GM19324 (cell line): ENCODE data around the gene KRT13.

Experiments
- ATAC-seq: cut with Tn5 transposase; IDR thresholded peaks from one replicate; pipeline ENCODE4 v1.9.1; 2021; ENCODE audit warnings: mild to moderate bottlenecking, moderate library complexity; ENCODE audit not compliant: unreplicated experiment, low FRiP score

KRT13 gene

DNA sequence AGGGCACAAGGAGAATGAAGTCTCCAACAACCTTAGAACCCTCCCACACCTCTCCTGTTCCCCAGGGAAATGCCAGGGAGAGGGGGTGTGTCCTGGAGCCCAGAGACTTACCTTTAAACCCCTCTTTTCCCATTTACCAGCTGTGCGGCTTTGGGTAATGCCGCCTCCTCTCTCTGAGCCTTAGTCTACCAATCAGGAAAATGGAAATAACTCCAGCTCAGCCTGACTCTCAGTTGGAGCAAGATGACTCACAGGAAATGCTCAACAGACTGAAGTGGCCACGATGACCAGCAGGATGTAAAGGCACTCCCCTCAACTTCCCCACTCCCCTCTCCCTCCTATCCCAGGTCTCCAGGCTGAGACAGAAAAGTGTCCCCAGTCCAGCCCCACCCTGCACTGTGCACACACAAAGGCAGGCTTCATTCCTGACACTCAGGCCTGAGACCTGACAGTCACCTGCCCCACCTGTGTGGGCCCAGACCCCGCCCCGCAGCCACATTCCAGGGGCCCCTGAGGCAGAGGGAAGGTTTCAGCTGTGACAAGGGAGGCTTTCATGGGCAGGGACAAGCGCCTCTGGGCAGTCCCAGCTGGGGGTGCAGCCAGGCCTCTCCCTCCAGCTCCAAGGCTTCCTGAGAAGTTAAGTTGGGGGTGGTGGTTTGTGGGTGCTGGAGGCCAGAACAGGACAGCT, 16.3 kb upstream of the KRT13 start:
- no peak for ATAC-seq

DNA sequence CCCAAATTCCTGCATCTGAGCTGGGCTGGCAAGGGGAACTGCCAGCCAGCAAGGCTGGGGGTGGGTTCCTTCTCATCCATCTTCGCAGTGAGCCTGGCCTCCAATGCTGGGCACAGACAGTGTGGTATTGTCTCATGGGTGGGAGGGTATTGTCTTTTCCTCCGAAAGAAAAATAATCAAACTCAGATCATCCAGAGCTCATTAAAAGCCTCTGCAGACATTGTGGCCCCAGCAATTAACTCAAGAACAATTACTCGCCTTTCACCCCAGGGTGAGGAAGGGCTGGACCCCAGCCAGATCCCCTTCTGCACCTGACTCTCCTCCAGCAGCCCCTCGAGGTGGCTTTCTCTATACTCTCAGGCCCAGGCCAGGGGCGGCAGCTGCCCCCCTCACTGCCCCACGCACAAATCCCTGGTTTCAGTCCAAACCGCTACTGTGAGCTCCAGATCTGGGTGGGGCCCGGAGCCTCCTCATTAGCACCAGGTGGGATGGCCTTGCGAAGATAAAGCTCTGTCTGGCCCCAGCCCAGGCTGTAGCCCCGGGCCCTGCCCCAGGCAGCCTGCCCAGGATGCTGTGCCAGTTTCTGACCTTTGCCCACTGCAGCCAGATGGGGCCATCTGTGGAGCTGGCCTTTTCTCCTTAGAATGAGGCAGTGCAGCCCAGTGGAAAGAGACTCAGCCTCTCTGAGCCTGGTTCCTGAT, 15.6 kb upstream of the KRT13 start:
- no peak for ATAC-seq

DNA sequence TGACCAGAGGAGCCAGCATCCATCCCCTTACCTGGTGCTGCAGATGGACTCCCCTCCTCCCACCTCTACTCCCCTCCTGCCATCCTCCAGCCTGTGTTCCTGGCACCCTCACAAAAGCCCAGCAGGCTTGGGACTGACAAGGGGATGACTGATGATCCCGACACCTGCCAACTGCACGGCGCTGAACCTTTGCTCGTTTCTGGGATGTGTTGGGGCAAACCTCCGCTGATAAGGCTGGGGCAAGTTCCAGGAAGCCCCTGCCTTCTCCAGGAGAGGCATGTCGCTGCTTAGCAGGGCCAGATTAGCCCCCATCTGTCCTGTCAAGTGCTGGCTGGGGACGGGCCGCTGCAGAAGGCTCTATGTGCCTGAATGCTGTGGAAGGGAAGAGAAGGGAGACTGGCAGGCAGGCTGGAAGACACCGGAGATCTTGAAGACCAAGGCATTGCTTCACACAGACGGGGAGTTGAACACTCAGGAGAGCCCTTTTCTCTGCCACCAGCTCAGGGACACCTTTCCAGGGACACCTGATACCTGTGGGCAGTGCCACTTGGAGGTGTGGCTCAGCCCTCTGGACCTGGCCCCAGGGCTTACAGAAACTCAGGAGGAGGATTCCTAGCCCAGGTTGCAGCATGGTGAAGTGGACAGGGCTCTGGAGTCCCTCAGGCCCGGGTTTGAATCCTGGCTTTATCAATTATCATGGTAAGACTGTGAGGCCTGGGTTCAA, 14.3 kb upstream of the KRT13 start:
- no peak for ATAC-seq

DNA sequence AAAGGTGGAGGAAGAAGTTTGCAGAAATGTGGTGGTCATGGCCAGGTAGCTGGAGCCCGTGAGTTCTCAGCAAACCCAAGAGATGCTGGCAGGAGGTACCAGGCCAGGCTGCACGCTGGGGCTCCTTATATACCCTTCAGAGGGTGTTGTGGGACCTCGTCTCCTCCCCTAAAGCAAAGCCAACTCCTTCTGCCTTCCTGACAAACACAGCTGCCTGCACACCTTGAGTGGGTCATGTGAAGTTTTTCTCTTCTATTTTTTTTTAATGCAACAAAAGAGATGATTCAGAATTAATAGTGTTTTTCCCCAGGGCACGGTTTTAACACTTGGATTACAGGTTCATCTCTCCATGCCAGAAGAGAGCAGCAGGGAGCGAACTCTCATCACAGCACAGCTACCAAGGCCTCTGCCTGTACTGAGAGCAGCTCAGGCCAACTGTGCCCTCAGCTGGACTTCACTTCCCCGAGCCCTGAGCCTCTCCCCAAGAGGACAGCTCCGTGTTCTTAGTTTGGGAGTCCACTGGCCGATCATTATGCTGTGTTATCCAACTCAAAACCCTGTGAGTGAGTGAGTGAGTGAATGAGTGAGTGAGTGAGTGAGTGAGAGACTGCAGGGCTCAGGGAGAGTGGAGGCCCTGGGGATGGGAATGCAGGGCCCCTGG, 13.5 kb upstream of the KRT13 start, which contains the start of gene KRT15:
Gene KRT15, minus strand, starts transcription at position 102 of the 661 bp plus-strand sequence. Its CDS starts 63 bp downstream, at position 39.
- ATAC-seq, result no peak

DNA sequence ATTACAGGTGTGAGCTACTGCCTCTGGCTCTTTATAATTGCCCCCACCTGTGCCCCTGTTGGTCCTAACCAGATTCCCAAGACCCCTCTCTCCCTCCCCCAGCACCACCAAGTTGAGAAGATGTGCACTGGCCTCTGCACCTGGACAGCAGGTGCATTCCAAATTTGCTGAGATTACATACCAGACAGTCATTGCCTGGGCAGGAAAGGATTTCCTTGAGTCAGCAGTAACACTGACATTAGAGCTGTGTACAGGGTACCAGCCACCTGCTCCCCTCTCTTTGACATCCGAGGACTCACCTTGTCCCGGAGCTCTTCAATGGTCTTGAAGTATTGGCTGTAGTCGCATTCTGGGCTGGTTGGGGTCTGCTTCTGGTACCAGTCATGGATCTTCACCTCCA, 12.6 kb upstream of the KRT13 start:
- no peak for ATAC-seq

DNA sequence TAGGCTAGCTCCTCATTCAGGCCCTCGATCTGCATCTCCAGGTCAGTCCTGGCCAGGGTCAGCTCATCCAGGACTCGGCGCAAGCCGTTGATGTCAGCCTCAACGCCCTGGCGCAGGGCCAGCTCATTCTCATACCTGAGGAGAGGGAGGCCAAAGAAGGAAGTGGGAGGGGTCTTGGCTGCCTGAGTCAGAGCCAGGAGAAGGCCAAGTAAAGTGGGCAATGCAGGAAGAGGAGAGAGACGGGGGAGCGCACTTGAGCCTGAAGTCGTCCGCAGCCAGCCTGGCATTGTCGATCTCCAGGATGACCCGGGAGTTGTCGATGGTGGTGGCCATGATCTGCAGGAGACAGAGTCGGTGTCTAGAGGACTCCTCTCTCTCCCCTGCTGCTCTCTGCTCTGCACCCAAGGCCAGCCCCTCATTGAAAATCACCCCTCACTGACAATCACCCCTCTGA, 11.4 kb upstream of the KRT13 start:
- ATAC-seq, result no peak

DNA sequence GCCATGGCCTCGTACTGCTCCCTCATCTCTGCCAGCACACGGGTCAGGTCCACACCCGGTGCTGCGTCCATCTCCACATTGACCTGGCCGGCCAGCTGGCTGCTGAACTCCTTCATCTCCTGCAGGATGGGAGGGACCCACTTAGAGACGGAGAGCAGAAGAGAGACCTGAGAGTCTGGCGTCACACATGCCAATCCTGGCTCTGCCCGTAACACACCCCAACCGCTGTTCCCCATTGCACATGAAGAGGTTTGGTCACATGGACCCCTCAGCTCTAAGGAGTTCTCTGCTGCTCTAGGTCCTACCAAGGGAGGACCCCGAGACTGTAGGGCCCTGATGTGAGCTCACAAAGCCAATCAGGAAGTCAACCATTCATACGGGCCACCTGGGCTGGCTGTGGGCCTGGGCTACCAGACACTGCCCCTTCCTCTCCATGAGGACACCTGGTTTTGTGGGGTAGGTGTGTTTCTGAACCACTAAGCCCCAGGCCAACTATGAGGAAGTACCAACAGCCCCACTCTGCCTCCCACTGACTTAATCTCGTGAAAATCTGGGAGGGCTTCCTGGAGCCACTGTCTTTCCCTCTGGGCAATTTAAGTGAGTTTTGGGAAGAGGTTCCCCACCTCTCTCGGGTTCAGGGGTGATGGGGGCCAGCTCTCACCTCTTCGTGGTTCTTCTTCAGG, 10.9 kb upstream of the KRT13 start:
- ATAC-seq, result no peak

DNA sequence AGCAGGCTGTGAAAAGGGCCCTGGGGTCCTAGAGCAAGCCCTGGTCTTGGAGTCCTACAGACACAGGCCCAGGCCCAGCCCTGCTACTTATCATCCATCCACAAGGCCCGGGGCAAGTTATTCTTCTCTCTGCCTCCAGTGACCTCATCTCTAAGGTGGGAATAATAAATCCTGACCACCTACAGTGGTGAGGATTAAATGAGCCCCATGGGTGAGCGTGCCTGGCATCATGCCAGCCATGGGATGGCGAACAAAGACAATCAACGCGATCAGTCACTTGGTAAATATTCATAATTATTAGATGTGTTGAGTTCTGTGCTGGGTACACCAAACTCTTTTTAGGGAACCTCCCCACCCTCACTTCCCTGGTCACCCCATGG, 7.7 kb upstream of the KRT13 start:
- ATAC-seq, result no peak

DNA sequence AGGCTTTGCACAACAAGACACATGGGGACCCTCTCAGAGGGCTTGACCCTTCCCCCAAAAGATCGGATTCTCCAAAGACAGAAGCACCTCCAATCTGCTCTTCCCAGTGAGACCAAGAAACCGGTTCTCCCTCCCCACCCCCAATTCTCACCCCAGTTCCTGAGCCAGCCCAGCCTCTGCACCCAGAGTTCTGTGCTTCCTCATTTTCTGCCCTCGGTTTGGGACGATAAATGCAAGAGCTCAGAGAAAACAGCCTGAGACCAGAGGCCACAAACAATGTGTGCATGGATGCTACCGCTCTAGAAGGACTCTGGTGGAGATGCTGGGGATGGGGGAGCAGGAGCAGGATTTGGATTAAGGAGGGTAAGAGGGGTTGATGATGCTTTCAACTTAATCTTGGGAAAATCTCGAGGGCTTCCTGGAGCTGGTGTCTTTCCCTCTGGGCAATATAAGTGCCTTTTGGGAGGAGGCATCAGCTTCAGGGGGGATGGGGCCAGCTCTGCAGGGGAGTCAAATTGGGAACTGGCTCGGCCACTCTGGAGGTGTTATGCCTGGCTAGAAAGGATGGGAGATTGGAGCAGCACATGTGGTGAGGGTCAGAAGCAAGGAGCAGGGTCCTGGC, 7.2 kb upstream of the KRT13 start:
- no peak for ATAC-seq

DNA sequence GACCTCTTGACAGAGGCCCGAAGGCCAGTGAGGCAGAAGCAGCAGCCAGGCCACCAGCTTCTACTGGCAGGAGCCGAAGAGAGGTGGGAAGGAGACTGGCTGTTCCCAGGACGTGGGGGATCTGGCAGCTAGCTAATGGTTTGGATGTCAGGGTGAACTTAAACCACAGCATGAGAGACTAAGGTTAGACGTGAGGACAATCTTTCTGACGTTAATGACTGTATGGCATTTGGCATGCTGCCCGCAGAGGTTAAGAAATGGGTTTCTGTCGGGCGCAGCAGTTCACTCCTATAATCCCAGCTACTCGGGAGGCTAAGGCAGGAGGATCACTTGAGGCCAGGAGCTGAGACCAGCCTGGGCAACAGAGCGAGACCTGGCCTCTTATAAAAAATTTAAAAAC, 6.3 kb upstream of the KRT13 start:
- ATAC-seq, result no peak

DNA sequence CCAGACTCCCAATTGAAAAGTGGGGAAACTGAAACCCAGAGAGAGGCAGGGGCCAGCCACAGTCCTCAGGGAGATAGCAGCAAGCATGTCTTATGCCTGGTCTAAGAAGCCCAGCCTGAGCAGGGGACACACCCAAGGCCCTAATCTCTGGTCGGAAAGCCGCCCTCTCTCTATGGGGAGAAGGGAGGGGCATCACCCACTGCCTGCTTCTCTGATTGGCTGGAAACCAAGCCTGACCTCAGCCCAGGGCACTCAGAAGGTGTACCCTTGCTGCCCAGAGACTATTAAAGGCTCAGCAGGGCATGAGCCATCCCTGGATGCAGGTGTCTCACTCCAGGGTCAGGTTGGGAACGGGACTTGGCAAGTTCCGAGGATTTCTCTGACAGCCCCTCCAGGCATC, 5.7 kb upstream of the KRT13 start:
- ATAC-seq, result no peak

DNA sequence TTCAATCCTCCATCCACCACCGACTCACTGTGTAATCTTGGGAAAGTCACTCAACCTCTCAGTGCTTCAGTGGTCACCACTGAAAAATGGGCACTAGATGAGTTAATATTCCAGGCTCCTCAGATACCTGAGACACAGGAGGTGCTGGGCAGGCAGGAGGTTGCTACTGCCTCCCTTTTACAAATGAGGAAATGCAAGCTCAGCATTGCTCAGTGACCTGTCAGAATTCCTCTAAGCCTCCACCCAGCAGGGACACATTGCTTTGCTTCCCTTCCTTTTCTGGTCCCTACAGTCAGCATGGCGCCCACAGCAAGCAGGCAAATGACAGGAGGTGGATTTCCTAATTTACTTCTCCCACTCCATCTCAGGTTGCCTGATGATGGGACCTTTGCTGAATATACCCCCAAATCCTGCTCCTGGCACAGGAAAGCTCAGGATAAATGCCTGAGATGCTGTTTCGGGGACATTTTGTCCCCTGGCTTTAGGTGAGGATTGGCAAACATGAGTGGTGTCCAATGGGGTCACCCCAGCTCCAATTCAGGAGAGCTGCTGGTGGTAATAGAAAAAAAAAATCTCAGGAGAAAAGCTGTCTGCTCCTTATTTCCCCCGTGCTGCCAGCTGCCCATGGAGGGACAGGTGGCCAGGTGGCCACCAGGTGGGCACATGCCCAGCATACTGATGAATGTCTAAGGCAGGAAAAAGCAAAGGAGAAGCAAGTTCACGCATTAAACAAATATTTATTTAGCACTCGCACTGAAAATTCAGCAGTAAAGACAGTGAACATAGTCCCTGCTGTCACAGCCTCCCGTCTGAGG, 5.0 kb upstream of the KRT13 start:
- no peak for ATAC-seq

DNA sequence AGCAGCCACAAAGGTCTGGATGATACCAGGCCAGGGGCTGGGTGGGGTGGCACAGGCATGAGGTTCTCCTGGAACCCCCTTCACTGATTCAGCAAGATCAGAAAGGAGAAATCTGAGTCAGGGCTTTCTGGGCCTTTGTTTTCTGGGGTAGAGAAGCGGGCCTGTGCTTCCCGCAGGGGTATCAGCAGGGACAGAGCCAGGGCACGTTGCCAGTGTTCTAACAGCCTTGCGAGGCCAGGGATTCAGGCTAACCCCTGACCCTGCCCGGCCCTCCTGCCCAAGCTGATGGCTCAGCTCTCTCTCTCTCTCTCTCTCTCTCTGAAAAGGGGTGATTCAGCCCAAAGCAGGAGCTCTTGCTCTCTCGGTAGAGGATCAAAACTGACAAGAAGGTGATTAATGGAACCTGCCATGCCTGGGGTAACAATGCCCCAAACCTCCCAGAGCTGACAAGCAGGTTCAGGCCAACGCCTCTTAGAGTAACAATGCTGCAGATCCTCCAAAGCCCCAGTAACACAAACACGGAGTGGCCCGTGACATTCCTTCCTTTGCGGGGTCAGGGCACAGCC, 2.0 kb upstream of the KRT13 start:
- ATAC-seq, result no peak

DNA sequence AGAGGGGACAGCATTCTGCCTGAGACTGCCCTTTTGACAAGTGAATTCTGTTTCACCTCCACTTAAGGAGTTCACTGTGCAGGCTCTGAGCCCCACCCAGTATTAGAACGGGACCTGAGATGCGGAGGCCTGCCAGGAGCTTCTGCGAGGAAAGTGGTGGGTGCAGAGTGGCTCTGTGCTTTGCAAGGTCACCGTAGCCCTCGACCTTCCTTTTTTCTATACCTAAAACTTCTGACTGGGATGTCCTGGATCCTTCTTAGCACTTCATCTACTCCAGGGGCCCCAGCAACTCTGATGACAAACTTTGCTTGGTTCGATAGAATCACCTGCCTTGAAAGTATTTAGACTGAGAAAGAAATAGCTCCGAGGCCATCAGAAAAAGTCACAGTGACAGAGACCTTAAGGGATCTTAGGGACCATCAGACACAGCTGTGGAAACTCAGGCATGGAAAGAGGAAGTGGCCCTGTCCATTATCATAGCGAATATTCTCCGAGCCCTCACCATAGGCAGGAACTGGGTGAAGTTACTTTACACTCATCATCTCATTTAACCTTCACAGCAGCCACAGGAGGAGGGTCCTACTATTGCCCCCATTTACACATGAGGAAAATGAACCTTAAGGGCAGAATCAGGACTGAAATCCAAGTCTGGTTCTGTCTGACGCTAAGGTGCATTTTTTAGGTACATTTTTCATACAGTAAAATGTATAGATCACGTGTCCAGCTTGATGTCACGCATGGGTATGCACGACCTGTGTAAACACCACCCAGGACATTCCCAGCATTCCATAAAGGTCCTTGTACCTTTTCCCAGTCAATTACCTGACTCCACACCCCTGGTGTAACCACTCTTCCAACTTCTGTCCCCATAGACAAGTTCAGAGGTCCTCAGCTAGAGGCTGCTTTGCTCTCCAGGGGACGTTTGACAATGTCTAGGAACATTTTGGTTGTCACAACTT, 676 bp upstream of the KRT13 start:
- no peak for ATAC-seq

DNA sequence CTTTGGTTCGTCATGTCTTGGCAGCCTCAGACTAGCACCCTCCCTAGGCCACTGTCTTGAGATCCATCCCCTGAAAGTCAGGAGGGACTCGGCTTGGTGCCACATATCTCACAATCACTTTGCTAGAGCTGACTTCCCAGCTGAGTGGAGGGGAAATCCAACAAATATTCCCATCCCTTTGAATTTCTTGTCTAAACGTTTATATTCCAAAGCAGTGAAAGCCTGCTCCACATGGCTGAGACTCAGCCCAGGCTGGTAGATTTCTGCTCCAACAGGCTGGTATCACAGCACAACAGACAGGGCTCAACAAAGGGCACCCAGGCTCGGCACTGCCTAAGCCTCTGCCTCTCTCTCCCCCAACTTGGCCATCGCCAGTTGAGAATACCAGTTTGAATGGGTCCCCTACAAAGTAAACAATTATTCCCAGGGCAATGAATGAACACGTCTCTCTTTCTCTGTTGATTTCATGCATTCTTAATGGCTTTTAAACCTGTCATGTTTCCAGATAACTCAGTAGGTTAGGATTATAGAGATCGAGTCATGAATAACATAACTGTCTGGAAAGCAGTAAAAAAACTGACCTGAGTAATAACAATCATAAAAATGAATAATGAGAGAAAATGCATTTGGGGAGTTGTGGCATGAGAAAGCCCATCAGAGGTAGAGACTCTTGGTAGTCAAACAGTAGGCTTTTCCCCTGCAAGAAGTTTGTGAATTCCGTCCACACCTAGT, 1.0 kb downstream of the KRT13 start:
- no peak for ATAC-seq

DNA sequence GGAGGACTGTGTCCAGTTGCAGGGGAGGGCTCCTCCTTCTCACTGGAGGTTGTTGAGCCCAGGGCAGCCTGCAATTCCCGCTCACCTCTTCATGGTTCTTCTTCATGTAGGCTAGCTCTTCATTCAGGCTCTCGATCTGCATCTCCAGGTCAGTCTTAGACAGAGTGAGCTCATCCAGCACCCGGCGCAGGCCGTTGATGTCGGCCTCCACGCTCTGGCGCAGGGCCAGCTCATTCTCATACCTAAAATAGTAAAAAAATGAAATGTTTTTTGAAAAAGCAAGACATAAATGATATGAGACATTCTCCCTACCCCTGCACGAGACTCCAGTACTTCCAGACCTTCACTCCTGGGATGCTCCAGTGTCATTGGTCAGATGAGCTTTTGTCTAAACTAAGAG, 2.2 kb downstream of the KRT13 start:
- no peak for ATAC-seq
